Measurements from ENCODE around the gene FBXO40. TPM values are rescaled to one million over a fixed set of nuclear protein-coding genes. Genes with fewer than 3 reads are reported as not detected.

Gene FBXO40
- total RNA-seq, 3 donors from 2014 or later = 0.10 TPM; not detected in 2

GRCh38 chr3:121557426-121557934 is 35.7 kb upstream of the FBXO40 start:
- ATAC-seq (peak; percentile 63), DNase-seq (no peak)
- Histone ChIP-seq H3K4me3 (no peak overlapping the region), H3K9me3 (no peaks in the 10 kb centered on the region), H3K36me3 (ENCODE audit: low read depth) (no peaks in the 10 kb centered on the region), H3K4me1 (ENCODE audit: low read depth) (no peaks in the 10 kb centered on the region)
- intact Hi-C loops (cut with DNase I, micrococcal nuclease) = no loop called here
- TF ChIP-seq, protein P1, sequence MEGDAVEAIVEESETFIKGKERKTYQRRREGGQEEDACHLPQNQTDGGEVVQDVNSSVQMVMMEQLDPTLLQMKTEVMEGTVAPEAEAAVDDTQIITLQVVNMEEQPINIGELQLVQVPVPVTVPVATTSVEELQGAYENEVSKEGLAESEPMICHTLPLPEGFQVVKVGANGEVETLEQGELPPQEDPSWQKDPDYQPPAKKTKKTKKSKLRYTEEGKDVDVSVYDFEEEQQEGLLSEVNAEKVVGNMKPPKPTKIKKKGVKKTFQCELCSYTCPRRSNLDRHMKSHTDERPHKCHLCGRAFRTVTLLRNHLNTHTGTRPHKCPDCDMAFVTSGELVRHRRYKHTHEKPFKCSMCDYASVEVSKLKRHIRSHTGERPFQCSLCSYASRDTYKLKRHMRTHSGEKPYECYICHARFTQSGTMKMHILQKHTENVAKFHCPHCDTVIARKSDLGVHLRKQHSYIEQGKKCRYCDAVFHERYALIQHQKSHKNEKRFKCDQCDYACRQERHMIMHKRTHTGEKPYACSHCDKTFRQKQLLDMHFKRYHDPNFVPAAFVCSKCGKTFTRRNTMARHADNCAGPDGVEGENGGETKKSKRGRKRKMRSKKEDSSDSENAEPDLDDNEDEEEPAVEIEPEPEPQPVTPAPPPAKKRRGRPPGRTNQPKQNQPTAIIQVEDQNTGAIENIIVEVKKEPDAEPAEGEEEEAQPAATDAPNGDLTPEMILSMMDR (IDR thresholded peaks at IDR 0.05) = no peak

GRCh38 chr3:121562148-121562547 is 31.0 kb upstream of the FBXO40 start:
- Histone ChIP-seq H3K4me1 (ENCODE audit: low read depth) (no peaks in the 10 kb centered on the region), H3K9me3 (no peaks in the 10 kb centered on the region), H3K36me3 (ENCODE audit: low read depth) (no peaks in the 10 kb centered on the region), H3K4me3 (no peak overlapping the region)
- ATAC-seq (no peak), DNase-seq (no peak)
- intact Hi-C loops (cut with DNase I, micrococcal nuclease) = no loop called here
- TF ChIP-seq, protein P1 (IDR thresholded peaks at IDR 0.05) = no peak

DNA sequence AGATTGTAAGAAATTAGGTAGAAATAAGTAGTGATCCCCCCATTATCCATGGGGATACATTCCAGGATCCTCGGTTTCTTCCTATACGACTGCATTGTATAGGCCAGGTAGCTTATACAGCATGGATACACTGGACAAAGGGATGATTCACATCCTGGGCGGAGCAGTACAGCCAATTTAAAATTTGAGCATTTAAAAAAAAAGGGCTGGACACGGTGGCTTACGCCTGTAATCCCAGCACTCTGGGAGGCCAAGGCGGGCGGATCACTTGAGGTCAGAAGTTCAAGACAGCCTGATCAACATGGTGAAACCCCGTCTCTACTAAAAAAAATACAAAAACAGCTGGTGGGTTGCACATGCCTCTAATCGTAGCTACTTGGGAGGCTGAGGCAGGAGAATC is 26.4 kb upstream of the FBXO40 start:
- Histone ChIP-seq H3K4me1 (ENCODE audit: low read depth) (no peaks in the 10 kb centered on the region), H3K9me3 (no peaks in the 10 kb centered on the region), H3K4me3 (no peak overlapping the region), H3K36me3 (ENCODE audit: low read depth) (no peaks in the 10 kb centered on the region)
- ATAC-seq = no peak
- intact Hi-C loops (cut with DNase I, micrococcal nuclease) = no loop called here
- no peak for DNase-seq
- TF ChIP-seq, protein P1 (IDR thresholded peaks at IDR 0.05) = no peak

GRCh38 chr3:121567649-121568048 is 25.5 kb upstream of the FBXO40 start, which contains the start of gene ARGFX:
TSS of gene ARGFX (plus strand) at chr3:121567949. CDS start at chr3:121570714, 2,765 bp downstream.
- intact Hi-C loops (cut with DNase I, micrococcal nuclease) = no loop called here
- no peak within 1 kb of the TSS for H3K4me3 ChIP-seq
- TF ChIP-seq, protein P1 (IDR thresholded peaks at IDR 0.05) = no peak
- no peaks in the 10 kb centered on the region for H3K36me3 ChIP-seq (ENCODE audit: low read depth)
- ATAC-seq (no peak), DNase-seq (no peak)
- H3K4me1 ChIP-seq (ENCODE audit: low read depth) = no peaks in the 10 kb centered on the region
- H3K9me3 ChIP-seq = no peaks in the 10 kb centered on the region

- DNase-seq (peak in 2 of 3 donors; percentile 34 to 64), ATAC-seq (peak; percentile 94)
- Histone ChIP-seq H3K36me3 (ENCODE audit: low read depth) (no peaks in the 10 kb centered on the region), H3K4me3 (no peak overlapping the region), H3K4me1 (ENCODE audit: low read depth) (no peaks in the 10 kb centered on the region), H3K9me3 (no peaks in the 10 kb centered on the region)
- intact Hi-C loops (cut with DNase I, micrococcal nuclease) = no loop called here
- TF ChIP-seq, protein P1 (IDR thresholded peaks at IDR 0.05) = no peak
These were observed 18.7 kb upstream of the FBXO40 start for GRCh38 chr3:121574449-121574848.

GRCh38 chr3:121581691-121582090 is 11.5 kb upstream of the FBXO40 start:
- intact Hi-C loops (cut with DNase I, micrococcal nuclease) = no loop called here
- Histone ChIP-seq H3K4me3 (no peak overlapping the region), H3K9me3 (no peaks in the 10 kb centered on the region), H3K4me1 (ENCODE audit: low read depth) (no peaks in the 10 kb centered on the region), H3K36me3 (ENCODE audit: low read depth) (no peaks in the 10 kb centered on the region)
- TF ChIP-seq, protein P1 (IDR thresholded peaks at IDR 0.05) = no peak
- DNase-seq = no peak
- ATAC-seq = no peak

Measured in mucosa of descending colon (tissue), 3 donors.